ENCODE data around the gene KCNQ1OT1. TPM values are rescaled to one million over a fixed set of nuclear protein-coding genes. Genes with fewer than 3 reads are reported as not detected.
A peak's percentile ranks its signal among the peaks of the same experiment; 100 is the strongest.

The KCNQ1OT1 gene
- total and polyA plus RNA-seq, 9 of the 15 experiments (the other 6 are each of a cell fraction or from before 2014, with no cell fraction given), result 0.04 to 2.3 (median 0.74) TPM

GRCh38 chr11:2655834-2656622 is 43.8 kb downstream of the KCNQ1OT1 start:
- intact Hi-C loops (cut with micrococcal nuclease), result no loop called here
- Histone ChIP-seq H3K79me2 (ENCODE audit: control insufficient read depth, insufficient read depth, low read length) (no peaks in the 10 kb centered on the region), H3K9ac (ENCODE audit: insufficient read depth in 1 of 2, low read depth in 2 of 2, low read length in 2 of 2) (no peak overlapping the region), H3K9me1 (ENCODE audit: control insufficient read depth, insufficient read depth, low read length) (no peaks in the 10 kb centered on the region), H3K4me3 (no peak overlapping the region), H3K4me2 (ENCODE audit: insufficient read depth, low read length) (no peak overlapping the region), H3K36me3 (ENCODE audit: control insufficient read depth, insufficient read depth, low read length) (no peaks in the 10 kb centered on the region), H3K27me3 (ENCODE audit: control insufficient read depth in 2 of 2, insufficient read depth in 2 of 2, low read length in 2 of 2) (no peaks in the 10 kb centered on the region), H3K4me1 (replicated peaks in 1 of 2; ENCODE audit: control insufficient read depth in 2 of 2, insufficient read depth in 2 of 2, low read length in 2 of 2) (no peaks in the 10 kb centered on the region), H2AFZ (ENCODE audit: low read depth, low read length) (no peak overlapping the region), H4K20me1 (replicated peaks; ENCODE audit: control insufficient read depth, insufficient read depth, low read length) (no peaks in the 10 kb centered on the region), H3K27ac (ENCODE audit: extremely low read depth, low read depth, low read length) (no peak overlapping the region), H3K9me3 (replicated peaks; ENCODE audit: control insufficient read depth, insufficient read depth, low read depth, low read length) (peaks cover 35% of the 10 kb centered on the region)
- WGBS (ENCODE audit: insufficient coverage, low coverage, missing lambda C conversion rate), result 23% methylated on average over 6 of the region's 6 CpGs
- POLR2A ChIA-PET, result no interaction called here
- CTCF ChIA-PET (ENCODE audit: low intra/inter-chr PET ratio), result no interaction called here
- no peak for FAIRE-seq
- no peak for ATAC-seq
- in situ Hi-C loops (cut with MboI), result no loop called here
- TF ChIP-seq E2F6 (IDR thresholded peaks at IDR 0.05; ENCODE audit: borderline replicate concordance in 1 of 2, extremely low read depth in 1 of 2, insufficient read depth in 1 of 2, insufficient read length in 1 of 2, low read depth in 1 of 2, low read length in 1 of 2, poor library complexity in 1 of 2, severe bottlenecking in 1 of 2), result peak in 1 of 2 experiments; percentile 12
- no peak for TF ChIP-seq SMARCE1 (IDR thresholded peaks at IDR 0.05)
- BruUV-seq (replicated peaks), result no TSS peak
- peak in 1 of 4 experiments; percentile 4 for DNase-seq (ENCODE audit: extremely low read depth in 1 of 4, low spot score in 3 of 4)
